OCI-LY3 (cell line): Measurements from ENCODE around the gene SLCO2A1.

Source experiments
- CTCF ChIP-seq: fragments of 200-600, 300-600 bp; sonication (generic); IDR thresholded peaks from 2 replicates; pipeline ENCODE4 v1.5.1; 2014; ENCODE audit warnings: antibody characterized with exemption, low read length, low read depth
- EZH2phosphoT487 ChIP-seq: fragments of 200-600 bp; shearing (Covaris generic); IDR thresholded peaks from 2 replicates; pipeline ENCODE4 v1.6.1; 2018; ENCODE audit warnings: antibody characterized with exemption, mixed run types, low read depth

- TF ChIP-seq CTCF (no peak), EZH2phosphoT487 (no peak)
These were observed 94.5 kb downstream of the SLCO2A1 start for GRCh38 chr3:133934996-133935842.
